Dermis lymphatic vessel endothelial cell (primary cell): ENCODE measurements around the gene ACOT7. TPM values are rescaled to one million over a fixed set of nuclear protein-coding genes. Genes with fewer than 3 reads are reported as not detected.

Source experiments
- total RNA-seq: library from RNA; depleted of rRNA; stranded (reverse); fragments of >200 nt; gene quantifications from 2 replicates; pipeline ENCODE4 v1.2.1, GENCODE V29; 2014

Gene ACOT7, protein sequence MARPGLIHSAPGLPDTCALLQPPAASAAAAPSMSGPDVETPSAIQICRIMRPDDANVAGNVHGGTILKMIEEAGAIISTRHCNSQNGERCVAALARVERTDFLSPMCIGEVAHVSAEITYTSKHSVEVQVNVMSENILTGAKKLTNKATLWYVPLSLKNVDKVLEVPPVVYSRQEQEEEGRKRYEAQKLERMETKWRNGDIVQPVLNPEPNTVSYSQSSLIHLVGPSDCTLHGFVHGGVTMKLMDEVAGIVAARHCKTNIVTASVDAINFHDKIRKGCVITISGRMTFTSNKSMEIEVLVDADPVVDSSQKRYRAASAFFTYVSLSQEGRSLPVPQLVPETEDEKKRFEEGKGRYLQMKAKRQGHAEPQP
- 11.4 and 13.0 TPM in 2 replicates for total RNA-seq

DNA sequence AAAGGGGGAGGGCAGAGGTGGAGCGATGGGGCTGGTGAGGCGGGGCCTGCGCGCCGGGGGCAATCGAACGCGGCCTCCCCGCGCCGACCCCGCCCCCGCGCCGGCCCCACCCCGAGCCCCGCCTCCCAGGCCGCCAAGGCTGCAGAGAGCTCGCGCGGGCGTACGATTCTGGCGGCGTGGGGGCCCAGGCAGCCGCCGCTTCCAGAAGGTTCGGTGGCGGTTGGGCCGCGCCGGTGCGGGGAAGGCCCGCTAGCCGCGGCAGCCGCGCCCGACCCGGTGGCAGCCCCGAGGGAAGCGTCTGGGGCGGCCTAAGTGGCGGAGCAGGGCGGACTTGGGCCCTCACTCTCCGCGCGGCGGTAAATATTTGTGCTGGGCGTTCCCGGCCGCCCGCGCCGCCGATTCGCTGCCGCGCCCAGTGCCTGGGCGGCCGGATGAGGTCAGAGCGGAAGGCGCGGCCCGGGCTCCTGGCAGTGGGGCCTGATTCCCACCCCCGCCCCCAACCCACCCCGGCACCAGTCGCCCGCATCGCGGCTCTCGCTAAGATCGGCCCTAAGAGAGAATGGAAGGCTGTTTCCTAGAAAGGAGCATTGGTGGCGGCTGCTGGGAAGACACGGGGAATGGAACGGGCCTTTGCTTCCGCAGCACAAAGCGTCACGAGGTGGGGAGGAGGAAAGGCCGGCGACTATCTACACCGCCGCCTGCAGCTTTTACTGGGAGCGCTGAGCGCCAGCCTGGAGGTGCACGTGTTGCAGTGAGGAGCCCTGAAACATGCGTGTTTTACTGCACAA, at the start of gene ACOT7:
ACOT7 (minus strand) TSS at position 368 of the 788 bp plus-strand sequence. CDS start 368 bp downstream, outside the sequence.

DNA sequence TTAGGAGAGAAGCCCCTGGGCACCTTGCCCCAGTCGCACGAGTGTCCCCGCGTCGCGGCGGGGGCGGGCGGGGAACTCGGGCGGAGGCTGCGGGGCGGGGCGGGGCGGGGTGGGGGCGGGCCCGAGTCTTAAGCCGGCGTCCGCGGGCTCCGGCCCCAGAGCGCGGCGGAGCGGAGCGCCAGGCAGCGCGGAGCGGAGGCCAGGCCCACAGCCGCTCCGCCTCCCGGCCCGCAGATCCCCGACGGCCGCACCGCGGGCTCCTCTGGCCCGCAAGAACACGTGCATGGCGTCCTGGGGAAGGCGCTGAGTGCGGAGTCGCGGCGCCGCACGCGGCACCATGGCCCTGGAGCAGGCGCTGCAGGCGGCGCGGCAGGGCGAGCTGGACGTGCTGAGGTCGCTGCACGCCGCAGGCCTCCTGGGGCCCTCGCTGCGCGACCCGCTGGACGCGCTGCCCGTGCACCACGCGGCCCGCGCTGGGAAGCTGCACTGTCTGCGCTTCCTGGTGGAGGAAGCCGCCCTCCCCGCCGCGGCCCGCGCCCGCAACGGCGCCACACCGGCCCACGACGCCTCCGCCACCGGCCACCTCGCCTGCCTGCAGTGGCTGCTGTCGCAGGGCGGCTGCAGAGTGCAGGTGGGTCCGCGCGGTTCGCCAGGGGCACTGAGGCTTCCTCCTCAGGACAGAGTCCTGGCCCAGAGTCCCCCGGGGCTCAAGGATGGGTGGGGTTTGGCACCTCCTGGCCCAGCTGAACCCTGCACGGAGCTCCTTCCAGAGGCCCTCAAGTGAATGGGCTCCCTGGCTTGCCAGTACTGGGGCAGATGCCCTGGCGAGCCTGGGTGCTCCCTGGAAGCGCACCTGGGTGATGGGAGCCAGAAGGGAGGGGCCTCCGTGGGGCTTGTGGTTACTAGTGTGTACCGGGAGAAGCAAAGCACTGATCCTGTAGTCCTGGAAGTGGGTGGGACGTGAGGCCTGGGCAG, 31.3 kb upstream of the ACOT7 start, which contains the start of gene ESPN:
ESPN (plus strand) TSS at position 158 of the 975 bp plus-strand sequence; CDS start at position 338, 180 bp downstream.

DNA sequence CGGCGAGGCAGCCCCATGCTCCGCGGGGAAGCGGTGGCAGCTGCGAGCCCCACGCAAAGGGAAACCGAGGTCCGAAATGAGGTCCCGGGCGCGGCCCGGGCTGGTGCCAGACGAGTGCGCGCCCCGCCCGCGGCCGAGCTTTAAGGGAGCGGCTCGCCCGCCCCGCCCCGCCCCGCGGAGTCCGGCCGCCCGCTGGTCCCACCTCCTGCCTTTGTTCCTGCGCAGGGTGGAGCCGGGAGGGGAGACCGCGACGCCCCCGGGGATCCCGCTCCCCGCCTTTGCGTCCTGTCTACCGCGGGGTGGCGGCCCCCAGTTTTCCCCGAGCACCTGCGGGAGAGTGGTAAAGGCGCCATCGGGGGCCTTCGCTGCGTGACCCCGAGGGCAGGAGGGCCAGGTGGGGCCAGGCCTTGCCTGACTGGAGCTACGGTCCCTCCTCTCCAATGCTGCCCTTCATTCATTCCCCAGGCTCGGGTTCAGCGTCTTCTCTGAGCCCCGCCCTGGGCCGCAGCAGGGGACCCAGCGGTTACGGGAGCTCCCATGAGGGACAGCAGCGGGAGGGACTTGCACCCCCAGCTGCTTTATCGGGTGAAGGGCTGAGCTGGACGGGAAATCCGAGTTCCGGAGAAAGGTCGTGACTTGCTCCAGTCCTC, 26.4 kb upstream of the ACOT7 start, which contains the start of gene HES2:
HES2 (minus strand) TSS at position 116 of the 650 bp plus-strand sequence; CDS start at position 17, 99 bp downstream.

DNA sequence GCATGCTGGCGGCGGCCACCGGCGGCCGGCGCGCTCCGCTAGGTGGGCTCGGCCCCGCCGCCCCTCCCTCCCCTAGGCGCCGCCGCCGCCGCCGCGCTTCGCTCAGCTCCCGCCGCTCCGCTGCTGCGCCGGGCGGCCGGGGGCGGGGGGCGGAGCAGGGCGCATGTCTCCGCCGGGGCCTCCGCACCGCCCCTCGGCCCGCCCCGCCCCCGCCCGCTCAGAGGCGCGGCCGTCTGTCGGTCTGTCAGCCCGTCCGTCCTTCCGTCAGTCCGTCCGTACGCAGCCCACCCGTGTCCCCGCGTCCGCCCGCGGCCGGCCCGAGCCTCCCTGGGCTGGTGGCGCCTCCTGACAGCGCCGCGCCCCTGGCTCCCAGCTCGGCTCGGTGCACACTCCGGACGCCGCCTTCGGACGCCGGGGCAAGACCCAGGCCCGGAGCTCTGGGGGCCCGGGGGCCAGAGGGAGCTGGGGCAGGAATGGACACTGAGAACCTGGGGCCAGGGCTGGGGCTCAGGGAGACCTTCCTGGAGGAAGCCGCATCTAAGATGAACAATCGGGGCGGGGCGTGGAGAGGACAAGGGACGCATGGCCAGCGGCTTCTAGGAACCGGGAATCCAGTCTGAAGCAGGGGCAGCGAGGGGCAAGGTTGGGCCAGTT, 132.5 kb downstream of the ACOT7 start, which contains the start of gene GPR153:
GPR153 (minus strand) TSS at position 138 of the 654 bp plus-strand sequence. CDS start 6,193 bp downstream, outside the sequence.

DNA sequence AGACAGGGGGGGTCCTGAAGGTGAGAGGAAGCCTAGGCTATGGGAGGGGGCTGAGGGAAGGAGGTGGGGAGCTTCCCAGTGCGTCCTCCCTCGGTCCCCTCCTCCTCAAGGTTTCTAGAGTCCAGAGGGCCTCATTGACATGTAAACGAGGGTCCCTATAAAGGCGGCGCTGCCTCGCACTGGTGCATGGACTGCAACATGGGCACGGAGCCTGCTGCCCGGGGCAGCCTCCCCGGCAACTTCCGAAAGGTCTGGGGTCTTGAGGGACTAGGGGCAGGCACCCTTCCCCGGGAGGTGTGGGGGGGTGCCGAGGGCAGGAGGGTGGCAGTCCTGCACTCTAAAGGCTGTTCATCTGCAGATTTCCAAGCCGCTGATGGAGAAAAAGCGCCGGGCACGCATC, 149.6 kb downstream of the ACOT7 start, which contains the start of gene HES3:
HES3 (plus strand) TSS at position 187 of the 400 bp plus-strand sequence; CDS start at position 374, 187 bp downstream.

Other genes starting within 250 kb of the ACOT7 start
- gene CHD5, start 213.4 kb downstream of the ACOT7 start, total RNA-seq: under 0.01 TPM in 1 of 2 replicates, not detected in the other
- 188 and 255 TPM in 2 replicates for gene RPL22, start 194.2 kb downstream of the ACOT7 start, total RNA-seq
- gene RNF207, start 187.6 kb downstream of the ACOT7 start, total RNA-seq: 2.4 and 3.3 TPM in 2 replicates
- gene ICMT, start 157.8 kb downstream of the ACOT7 start, total RNA-seq: 68.2 and 79.1 TPM in 2 replicates
- gene HES3, start 149.6 kb downstream of the ACOT7 start, total RNA-seq: not detected in 2 replicates
- 1.7 and 2.4 TPM in 2 replicates for gene GPR153, start 132.7 kb downstream of the ACOT7 start, total RNA-seq
- 5.9 and 10.2 TPM in 2 replicates for gene HES2, start 26.2 kb upstream of the ACOT7 start, total RNA-seq
- gene ESPN, start 31.0 kb upstream of the ACOT7 start, total RNA-seq: 0.22 and 0.69 TPM in 2 replicates
- gene TNFRSF25, start 72.4 kb upstream of the ACOT7 start, total RNA-seq: 2.8 and 6.7 TPM in 2 replicates
- 17.6 and 23.9 TPM in 2 replicates for gene PLEKHG5, start 97.9 kb upstream of the ACOT7 start, total RNA-seq
- gene NOL9, start 160.7 kb upstream of the ACOT7 start, total RNA-seq: 14.5 and 20.6 TPM in 2 replicates
- not detected in 2 replicates for gene TAS1R1, start 161.5 kb upstream of the ACOT7 start, total RNA-seq
- gene ZBTB48, start 186.2 kb upstream of the ACOT7 start, total RNA-seq: 13.6 and 15.0 TPM in 2 replicates
- 12.2 and 15.8 TPM in 2 replicates for gene KLHL21, start 209.1 kb upstream of the ACOT7 start, total RNA-seq
- 10.8 and 11.0 TPM in 2 replicates for gene PHF13, start 220.0 kb upstream of the ACOT7 start, total RNA-seq
- gene THAP3, start 231.1 kb upstream of the ACOT7 start, total RNA-seq: 14.5 and 18.6 TPM in 2 replicates